NT2/D1 (cell line): ENCODE results near the gene COL8A1.

Source experiments
- DNase-seq: peaks from one replicate; pipeline ENCODE4 v3.0.0-alpha.2; 2011; ENCODE audit warnings: low read depth, low spot score
- H3K27me3 ChIP-seq: 2 replicates; pipeline ENCODE4 v1.6.0; 2011; ENCODE audit warnings: mild to moderate bottlenecking; ENCODE audit not compliant: insufficient read length, insufficient read depth
- H3K36me3 ChIP-seq: 2 replicates; pipeline ENCODE4 v1.6.1; 2011; ENCODE audit warnings: mild to moderate bottlenecking, low read length, mixed read lengths; ENCODE audit not compliant: insufficient read depth, insufficient read length
- H3K4me1 ChIP-seq: 2 replicates; pipeline ENCODE4 v1.5.1; 2011; ENCODE audit not compliant: insufficient read depth, insufficient read length
- H3K4me3 ChIP-seq: 2 replicates; pipeline ENCODE4 v1.5.1; 2011; ENCODE audit warnings: low read depth; ENCODE audit not compliant: insufficient read length
- H3K9ac ChIP-seq: 2 replicates; pipeline ENCODE4 v1.6.0; 2011; ENCODE audit warnings: low read depth; ENCODE audit not compliant: insufficient read length
- H3K9me3 ChIP-seq: 2 replicates; pipeline ENCODE4 v1.5.1; 2011; ENCODE audit warnings: mild to moderate bottlenecking, low read length; ENCODE audit not compliant: insufficient read depth
- SUZ12 ChIP-seq: IDR thresholded peaks from 2 replicates; pipeline ENCODE4 v1.6.1; 2011; ENCODE audit not compliant: insufficient read length, insufficient read depth; ENCODE audit errors: extremely low read depth
- YY1 ChIP-seq: IDR thresholded peaks from 2 replicates; pipeline ENCODE4 v1.6.1; 2011; ENCODE audit not compliant: insufficient read length, insufficient read depth
- ZNF274 ChIP-seq: IDR thresholded peaks from 2 replicates; pipeline ENCODE4 v1.6.1; 2011; ENCODE audit warnings: mild to moderate bottlenecking, low read depth, low read length

Gene COL8A1

GRCh38 chr3:99702953-99703943 lies 64.9 kb downstream of the COL8A1 start:
- H3K27me3 ChIP-seq = no peaks in the 10 kb centered on the region
- H3K36me3 ChIP-seq = no peaks in the 10 kb centered on the region
- no peak for TF ChIP-seq YY1
- no peak for TF ChIP-seq SUZ12
- H3K9me3 ChIP-seq = no peaks in the 10 kb centered on the region
- H3K9ac ChIP-seq = no peak overlapping the region
- no peaks in the 10 kb centered on the region for H3K4me1 ChIP-seq
- no peak overlapping the region for H3K4me3 ChIP-seq
- no peak for DNase-seq

DNA sequence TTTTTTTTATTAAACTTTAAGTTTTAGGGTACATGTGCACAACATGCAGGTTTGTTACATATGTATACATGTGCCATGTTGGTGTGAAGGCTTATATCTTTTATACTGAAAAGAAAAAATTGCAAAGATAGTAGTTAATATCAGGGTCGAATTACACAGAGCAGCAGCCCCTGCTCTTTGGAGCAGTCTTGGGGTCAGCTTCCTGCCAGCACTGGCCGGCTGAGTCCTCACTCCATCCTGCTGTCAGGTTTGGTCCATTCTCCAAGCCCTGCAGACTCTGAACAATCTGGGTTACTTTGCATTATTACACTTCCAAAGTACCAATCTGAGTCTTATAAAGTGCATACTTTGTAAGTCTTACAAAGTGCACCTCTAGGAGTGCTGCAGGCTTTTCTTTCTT lies 66.0 kb downstream of the COL8A1 start:
- Histone ChIP-seq H3K4me1 (no peaks in the 10 kb centered on the region), H3K36me3 (no peaks in the 10 kb centered on the region), H3K27me3 (no peaks in the 10 kb centered on the region), H3K9ac (no peak overlapping the region), H3K9me3 (no peaks in the 10 kb centered on the region), H3K4me3 (no peak overlapping the region)
- TF ChIP-seq ZNF274 (no peak), SUZ12 (no peak), YY1 (no peak)
- DNase-seq = no peak

- H3K4me3 ChIP-seq = no peak overlapping the region
- no peaks in the 10 kb centered on the region for H3K9me3 ChIP-seq
- TF ChIP-seq ZNF274 (no peak), YY1 (no peak), SUZ12 (no peak)
- no peaks in the 10 kb centered on the region for H3K36me3 ChIP-seq
- no peak for DNase-seq
- H3K4me1 ChIP-seq = no peaks in the 10 kb centered on the region
- no peak overlapping the region for H3K9ac ChIP-seq
- no peaks in the 10 kb centered on the region for H3K27me3 ChIP-seq
Observed at GRCh38 chr3:99706410-99706809, 68.0 kb downstream of the COL8A1 start.

GRCh38 chr3:99708207-99708745 lies 69.9 kb downstream of the COL8A1 start:
- DNase-seq = no peak
- H3K9me3 ChIP-seq = no peaks in the 10 kb centered on the region
- no peak overlapping the region for H3K4me3 ChIP-seq
- no peaks in the 10 kb centered on the region for H3K27me3 ChIP-seq
- no peak overlapping the region for H3K9ac ChIP-seq
- no peaks in the 10 kb centered on the region for H3K4me1 ChIP-seq
- no peak for TF ChIP-seq SUZ12
- TF ChIP-seq YY1 = no peak
- H3K36me3 ChIP-seq = no peaks in the 10 kb centered on the region

- no peaks in the 10 kb centered on the region for H3K4me1 ChIP-seq
- no peak overlapping the region for H3K9ac ChIP-seq
- H3K4me3 ChIP-seq = no peak overlapping the region
- DNase-seq = no peak
- TF ChIP-seq ZNF274 (no peak), YY1 (no peak), SUZ12 (no peak)
- H3K27me3 ChIP-seq = no peaks in the 10 kb centered on the region
- H3K9me3 ChIP-seq = no peaks in the 10 kb centered on the region
- H3K36me3 ChIP-seq = no peaks in the 10 kb centered on the region
Observed at GRCh38 chr3:99709686-99710085, 71.3 kb downstream of the COL8A1 start.

GRCh38 chr3:99710094-99710493 lies 71.7 kb downstream of the COL8A1 start:
- Histone ChIP-seq H3K36me3 (no peaks in the 10 kb centered on the region), H3K4me1 (no peaks in the 10 kb centered on the region), H3K27me3 (no peaks in the 10 kb centered on the region), H3K4me3 (no peak overlapping the region), H3K9ac (no peak overlapping the region), H3K9me3 (no peaks in the 10 kb centered on the region)
- DNase-seq = no peak
- TF ChIP-seq ZNF274 (no peak), YY1 (no peak), SUZ12 (no peak)

DNA sequence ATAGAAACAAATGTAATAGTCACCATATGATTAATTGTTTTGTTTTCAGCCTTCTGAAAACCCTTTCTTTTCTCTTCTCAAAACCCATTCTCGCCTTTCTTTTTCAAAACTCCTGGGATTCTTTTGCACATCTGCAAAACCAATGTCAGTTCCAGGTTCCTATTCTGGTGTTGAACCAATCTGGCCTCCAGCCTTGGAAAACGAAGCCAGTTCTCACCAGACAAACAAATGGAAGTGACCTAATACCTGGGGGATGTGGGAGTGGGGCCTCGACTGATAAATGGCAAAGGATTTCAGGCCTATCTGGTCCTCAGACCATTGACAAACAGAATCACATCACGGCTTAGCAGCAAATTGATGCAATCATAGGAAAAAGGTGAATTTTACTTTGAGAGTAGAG lies 73.0 kb downstream of the COL8A1 start:
- Histone ChIP-seq H3K9ac (no peak overlapping the region), H3K4me3 (no peak overlapping the region)

More for the DNA sequence above, 73.0 kb downstream of the COL8A1 start:
- Histone ChIP-seq H3K36me3 (no peaks in the 10 kb centered on the region), H3K9me3 (no peaks in the 10 kb centered on the region), H3K4me1 (no peaks in the 10 kb centered on the region), H3K27me3 (no peaks in the 10 kb centered on the region)
- TF ChIP-seq YY1 = no peak
- no peak for TF ChIP-seq SUZ12
- TF ChIP-seq ZNF274 = no peak
- no peak for DNase-seq
